Activated T-cell treated with anti-CD3 and anti-CD28 coated beads, Interleukin-2, amount 50 U/mL, for 1 hour (primary cell): Measurements from ENCODE around the gene CFAP100.

ENCODE experiments used
- DNase-seq: peaks from one replicate; pipeline ENCODE4 v3.0.0-alpha.2; 2020

CFAP100 gene

DNA sequence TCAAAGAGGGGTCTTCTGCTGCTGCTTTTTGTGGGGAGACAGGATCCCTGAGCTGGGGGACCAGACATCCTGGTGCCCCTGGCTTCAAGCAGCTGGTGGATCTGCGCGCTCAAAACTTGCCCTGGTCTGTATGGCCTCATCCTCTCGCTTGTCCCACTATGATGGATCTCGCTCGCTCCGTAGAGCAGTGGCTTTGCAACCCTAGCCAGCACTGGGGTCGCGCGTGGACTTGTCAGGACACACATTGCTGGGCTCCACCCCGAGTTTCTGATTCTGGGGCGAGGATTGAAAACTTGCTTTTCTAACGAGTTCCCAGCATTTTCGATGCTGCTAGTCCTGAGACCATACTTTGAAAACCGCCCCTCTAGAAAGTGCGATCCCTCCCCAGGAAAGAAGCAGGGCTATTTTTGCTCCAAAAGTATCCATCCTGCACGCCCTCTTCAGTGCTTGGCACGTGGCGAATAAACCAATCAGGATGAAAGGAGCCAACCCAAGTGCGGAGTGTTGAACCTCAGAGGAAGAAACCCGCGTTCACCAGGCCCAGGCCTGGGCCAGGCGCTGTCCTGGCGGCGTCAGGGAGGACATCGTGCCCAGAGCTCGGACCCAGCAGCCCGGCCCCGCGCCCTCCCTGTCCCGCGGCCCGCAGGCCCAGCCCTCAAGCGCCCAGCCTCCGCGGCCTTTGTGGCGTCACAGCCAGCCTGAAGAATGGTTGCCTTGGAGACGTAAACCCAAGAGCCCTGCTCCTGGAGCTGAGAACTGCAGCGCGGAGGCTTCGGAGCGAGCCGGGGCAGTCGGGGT is at the start of gene CFAP100:
TSS of gene CFAP100 (plus strand) at position 731 of the 798 bp plus-strand sequence. CDS start 1,092 bp downstream, outside the sequence.
- no peak for DNase-seq

DNA sequence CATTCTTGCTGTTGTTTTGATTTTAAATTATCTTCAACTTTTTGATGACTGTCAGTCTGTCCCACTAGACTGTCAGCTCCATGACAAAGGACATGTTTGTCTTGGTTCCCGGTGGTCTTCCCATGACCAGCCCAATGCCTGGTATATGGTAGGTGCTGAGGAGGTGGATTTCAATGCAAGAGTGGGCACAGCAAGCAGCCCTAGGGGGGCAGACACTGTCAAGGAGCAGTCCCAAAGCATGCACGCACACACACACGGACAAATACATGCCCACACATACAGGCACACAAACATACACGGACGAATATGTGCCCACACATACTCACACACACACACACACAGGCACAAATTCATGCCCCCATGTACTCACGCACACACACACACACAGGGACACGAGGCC is 49.5 kb upstream of the CFAP100 start:
- DNase-seq: peak; percentile 6

DNA sequence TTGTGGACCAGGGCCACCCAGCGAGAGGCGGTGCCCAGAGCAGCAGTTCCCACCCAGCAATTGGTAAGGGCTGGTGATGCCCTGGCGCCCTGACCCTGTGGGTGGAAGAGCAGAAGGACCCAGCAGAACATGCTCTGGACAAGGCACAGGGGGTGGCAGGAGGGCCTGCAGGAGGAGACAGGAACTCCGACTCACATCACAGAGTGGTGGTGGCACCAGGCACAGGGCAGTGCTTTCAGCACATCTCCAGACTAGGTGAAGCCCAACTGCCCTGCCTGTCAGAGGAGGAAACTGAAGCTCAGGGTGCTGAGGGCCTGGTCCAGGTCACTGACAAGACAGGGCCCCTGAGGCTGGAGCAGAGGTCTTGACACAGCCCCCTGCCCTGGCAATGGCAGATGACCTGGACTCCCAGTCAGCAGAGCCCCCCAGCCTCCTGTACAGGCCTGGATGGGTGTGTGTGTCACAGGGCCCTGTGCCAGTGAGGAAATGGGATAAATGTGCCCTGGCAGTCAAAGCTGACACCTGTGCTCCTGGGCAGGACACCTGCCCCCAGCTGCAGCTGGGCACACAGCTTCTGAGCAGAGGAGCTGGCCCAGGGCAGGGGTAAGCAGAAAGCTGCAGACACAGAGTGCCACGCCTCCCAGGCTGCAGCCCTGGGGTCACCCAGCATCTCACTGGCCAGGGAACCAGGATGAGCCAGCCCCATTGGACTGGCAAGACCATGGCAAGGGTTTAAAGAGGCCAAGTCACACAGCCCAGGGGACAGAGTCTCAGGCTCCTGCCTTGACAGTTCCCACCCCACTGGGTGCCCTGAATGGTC is 48.9 kb upstream of the CFAP100 start:
- DNase-seq: peak; percentile 5

DNA sequence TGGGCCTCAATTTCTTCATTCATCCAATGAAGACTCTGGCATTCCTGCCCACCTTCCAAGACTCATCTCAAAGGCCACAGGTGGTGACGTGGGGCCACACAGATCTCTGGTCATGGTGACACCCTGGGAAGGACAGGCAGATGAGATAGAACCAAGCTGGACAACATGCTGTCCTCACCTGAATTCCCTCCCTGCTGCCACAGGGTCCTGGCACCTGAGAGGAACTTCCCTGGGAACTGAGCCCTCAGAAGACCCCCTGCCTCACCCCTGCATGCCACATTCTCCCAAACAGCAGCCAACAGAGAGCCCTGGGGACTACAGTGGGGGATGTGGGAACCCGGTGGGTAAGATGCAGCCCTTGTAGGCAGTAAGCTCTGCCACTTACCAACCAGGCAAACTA is 48.2 kb upstream of the CFAP100 start:
- DNase-seq: no peak

- DNase-seq: peak; percentile 10
Measured at GRCh38 chr3:126347543-126348161, 47.1 kb upstream of the CFAP100 start.

DNA sequence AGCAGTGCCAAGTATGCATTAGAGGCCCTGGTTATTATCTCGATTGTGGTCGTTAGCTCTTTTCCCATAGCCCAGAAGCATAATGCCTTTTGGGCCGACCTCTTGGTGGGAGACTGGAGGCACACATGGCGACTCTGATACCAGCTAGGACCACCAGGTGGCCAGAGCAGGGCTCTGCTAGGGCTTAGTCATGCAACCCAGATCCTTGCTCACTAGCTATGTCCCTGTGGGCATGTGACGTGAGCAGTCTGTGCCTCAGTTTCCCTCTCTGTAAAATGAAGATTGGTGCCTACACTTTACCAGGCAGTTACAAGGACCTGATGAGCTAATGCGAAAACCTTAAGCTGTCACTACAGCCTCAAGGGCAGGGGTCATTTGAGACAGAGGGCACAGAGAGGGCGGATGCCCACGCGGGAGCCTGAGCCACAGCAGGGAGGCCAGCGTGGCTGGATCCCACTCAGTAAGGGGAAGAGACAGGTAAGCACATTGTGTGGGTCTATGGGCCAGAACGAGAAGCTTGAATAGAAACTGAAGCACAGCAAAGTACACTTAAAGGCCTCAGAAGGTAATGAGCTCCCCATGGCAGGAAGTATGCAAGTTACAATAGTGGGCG is 46.3 kb upstream of the CFAP100 start:
- DNase-seq: peak; percentile 12

- peak; percentile 5 for DNase-seq
Measured at GRCh38 chr3:126349071-126349470, 45.6 kb upstream of the CFAP100 start.

GRCh38 chr3:126349611-126350501 is 44.9 kb upstream of the CFAP100 start:
- peak; percentile 10 for DNase-seq

- no peak for DNase-seq
Measured at GRCh38 chr3:126350502-126351085, 44.1 kb upstream of the CFAP100 start.

GRCh38 chr3:126351086-126351770 is 43.5 kb upstream of the CFAP100 start:
- DNase-seq: no peak

DNA sequence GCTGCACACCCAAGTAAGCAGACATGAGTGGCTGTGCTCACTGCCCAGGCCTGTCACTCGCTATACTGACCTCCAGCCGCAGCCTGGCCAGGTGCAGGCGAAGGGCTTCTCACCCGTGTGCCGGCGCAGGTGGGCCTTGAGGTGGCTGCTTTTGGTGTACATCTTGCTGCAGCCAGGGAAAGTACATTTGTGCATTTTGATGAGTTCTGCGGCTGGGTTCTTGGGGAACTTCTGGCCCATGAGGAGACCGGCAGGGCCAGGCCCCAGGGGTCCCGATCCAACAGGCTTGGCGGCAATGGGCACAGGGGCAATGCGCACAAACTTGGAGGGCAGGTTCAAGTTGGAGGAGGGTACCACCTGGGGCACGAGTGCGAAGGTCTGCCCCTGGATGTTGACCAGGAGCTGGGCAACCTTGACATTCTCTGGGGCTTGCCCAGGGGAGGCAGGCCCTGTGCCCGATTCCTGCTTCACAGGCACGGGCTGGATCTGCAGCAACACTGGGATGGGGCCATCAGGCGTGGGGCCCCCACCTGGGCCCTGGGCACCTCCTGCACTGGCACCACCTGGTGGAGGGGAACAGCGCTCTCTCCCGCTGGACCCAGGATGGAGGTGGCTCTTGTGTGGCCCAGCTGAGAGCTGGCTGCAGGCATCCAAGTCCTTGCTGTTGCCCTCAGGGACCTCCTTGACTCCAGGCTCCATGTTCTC is 42.8 kb upstream of the CFAP100 start:
- no peak for DNase-seq

DNA sequence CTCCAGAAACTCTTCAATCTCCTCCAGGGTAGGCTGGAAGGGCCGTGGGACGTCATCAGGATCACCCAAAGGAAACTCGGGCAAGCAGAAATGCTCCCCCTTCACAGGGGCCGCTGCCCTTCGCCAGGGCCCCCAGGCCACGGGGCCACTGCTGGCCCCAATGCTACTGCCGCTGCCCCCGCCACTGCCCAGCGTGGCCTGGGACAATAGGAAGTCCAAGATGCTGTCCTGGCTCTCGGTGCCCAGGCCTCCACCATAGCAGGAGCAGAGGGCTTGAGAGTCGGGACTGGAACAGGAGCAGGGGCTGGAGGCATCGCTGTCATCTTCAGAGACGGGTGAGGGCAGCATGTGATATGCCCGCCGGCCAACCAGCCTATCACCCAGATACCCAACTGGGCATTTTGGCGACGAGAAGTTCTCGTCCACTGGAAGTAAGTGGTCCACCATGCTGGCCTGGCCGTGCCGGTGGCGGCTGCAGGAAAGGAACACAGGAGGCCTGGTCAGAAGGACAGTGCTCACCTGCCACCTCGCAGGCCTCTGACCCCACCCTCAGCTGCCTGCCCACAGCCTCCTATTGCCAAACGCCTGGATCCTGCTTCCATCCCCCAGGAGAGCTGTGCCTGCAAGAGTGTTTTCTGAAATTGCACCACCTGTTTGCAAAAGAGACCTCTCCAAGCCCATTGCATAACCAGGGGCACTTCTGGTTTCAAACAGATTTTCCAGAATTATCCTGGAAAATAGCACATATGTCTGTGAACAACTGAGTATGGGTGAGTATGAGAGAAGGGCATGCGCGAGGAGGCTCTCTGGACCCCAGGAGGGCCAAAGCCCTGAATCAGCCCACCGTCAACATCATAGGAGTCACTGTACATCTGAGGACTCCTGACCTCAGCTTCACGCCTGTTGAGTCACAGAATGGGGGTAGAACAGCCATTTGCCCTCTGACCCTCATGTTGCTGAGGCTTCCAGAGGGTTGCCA is 41.9 kb upstream of the CFAP100 start:
- DNase-seq: no peak

DNA sequence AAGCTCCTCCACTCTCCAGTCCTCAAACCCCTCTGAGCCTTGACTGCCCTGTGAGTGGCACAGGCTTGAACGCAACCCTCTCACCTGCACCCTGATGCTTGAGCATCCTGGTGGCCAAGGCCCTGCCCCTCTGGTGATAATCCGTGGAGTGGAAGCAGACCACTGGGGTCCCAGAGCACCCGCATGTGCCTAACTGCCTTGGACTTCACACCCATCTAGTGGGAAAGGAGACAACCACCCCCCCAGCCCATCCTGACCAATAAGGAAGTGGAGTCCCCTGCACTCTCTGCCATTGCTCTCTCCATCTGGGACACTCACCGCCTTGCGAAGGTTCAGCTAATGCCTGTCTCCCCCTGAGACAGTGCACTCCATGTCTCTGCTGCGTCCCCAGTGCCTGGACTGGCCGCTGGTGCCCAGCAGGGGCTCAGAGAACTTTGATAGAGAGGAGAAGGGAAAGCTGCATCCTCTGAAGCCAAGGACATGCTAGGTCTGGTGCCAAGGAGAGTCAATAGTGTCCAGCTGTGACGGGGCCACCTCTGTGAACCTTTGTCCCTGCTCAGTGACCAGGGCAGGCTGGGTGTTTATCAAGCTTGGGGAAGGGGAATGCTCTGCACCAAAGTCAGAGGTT is 40.9 kb upstream of the CFAP100 start:
- DNase-seq: no peak

DNA sequence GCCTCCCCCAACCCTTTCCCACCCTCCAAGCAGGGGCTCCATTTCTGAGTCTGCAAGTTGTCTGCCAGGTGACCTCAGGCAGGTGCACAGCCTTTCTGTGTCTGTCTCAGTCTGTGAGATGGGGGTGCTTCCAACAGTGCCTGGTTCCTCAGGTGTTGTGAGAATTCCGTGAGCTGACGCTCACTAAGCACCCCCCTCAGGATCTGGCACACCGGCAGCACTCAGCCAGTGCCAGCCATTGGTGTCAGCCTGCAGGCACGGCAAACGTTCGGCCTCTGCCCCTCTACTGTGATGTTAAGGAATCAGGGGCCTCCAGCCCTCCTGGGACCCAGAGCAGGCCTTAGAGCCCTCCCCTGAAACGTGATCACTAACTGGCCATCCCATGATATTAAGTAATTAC is 39.9 kb upstream of the CFAP100 start:
- no peak for DNase-seq

DNA sequence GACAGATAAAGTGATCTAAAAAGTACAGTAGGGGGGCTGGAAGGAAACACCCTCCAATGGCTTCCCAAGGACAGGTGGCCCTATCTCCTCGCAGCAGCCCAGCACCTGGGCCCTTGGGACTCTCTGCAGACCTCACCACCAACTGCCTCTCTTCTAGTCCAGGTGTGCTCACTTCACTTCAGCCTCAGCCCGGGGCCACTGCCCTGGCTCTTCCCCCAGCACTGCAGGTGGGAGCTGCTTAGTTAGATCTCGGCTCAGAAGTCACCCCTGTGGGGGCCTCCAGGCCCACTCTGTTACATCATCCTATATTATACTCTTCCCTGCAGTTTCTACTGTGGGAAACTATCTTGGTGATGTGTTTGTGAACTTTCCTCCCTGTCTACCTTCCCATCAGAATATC is 39.5 kb upstream of the CFAP100 start:
- DNase-seq: no peak

- no peak for DNase-seq
Measured at GRCh38 chr3:126355777-126356372, 38.8 kb upstream of the CFAP100 start.

DNA sequence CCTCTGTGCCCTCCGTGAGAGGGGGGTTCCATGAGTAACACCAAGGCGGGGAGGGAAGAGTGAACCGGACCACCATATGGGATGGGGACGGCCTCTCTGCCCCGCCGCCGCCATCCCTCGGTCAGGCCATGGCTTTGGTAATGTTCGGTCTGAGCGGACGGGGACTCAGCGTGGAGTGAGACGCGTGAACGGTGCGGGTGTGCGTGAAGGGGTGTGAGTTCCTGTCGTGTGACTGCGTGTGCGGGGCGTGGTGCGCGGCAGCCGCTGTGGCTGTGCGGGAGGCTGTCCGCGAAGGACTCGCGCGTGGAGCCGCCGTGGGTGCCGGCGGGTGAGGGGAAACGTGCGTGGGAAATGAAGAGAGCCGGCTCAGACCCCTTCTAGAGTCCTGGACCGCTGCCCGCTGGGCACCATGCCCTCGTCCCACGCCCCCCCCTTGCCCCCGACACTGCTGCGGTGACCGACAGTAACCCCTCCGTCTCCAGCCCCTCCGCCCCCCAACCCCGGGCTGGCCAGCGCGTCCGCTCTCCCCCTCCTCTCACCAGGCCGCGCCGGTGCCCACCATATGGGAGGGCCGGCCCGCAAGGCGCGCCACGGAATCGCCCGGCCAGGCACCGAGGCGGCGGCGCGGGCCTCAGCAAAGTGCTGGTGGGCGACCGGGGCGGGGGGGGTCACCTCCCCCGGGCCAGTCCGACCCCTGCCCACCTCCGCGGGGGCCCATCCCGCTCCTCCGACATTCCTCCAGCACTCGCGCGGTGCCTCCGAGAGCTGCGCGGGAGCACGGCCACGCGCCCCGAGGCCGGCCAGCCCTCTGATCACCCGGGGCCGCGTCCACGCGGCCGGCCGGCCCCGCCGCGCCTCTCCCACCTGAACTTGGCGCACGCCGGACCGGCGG is 38.1 kb upstream of the CFAP100 start:
- DNase-seq: peak; percentile 31
